PC-9 (cell line): Measurements from ENCODE around the gene FES. TPM values are rescaled to one million over a fixed set of nuclear protein-coding genes. Genes with fewer than 3 reads are reported as not detected.

Experiments used
- Bru-seq: library from RNA; stranded (reverse); fragments of 400-500 nt; gene quantifications from one replicate; lab custom pipeline; 2021; lab: Mats Ljungman, UMichigan
- BruChase-seq, 2 experiments: library from RNA; stranded (reverse); fragments of 400-500 nt; gene quantifications; one replicate each; lab custom pipeline; 2021; lab: Mats Ljungman, UMichigan
- BruUV-seq: library from RNA; stranded (reverse); fragments of 400-500 nt; replicated peaks from 2 replicates; lab custom pipeline; 2021; lab: Mats Ljungman, UMichigan
- CTCF ChIA-PET: fragments of 300-600 bp; sonication (Branson Sonifier 250); formaldehyde crosslinking; loops from one replicate; lab custom pipeline; 2022; ENCODE audit warnings: antibody characterized with exemption; lab: Charles Lee
- POLR2A ChIA-PET: fragments of 300-600 bp; sonication (Branson Sonifier 250); formaldehyde crosslinking; loops from one replicate; lab custom pipeline; 2022; ENCODE audit warnings: antibody characterized with exemption; ENCODE audit not compliant: unreplicated experiment; lab: Charles Lee
- DNase-seq, 2 experiments: peaks; one replicate each; pipeline versions ENCODE4 v3.0.0 to v3.0.0-alpha.2; 2015 to 2022; ENCODE audit warnings: mixed read lengths in 1 of 2
- H2AFZ ChIP-seq: fragments of 200-600 bp; sonication (generic); 2 replicates; pipeline ENCODE4 v1.8.1; 2017; ENCODE audit warnings: antibody characterized with exemption
- H3F3A ChIP-seq: fragments of 200-600 bp; sonication (generic); 2 replicates; pipeline ENCODE4 v1.8.1; 2017; ENCODE audit warnings: antibody characterized with exemption, mild to moderate bottlenecking, low read depth; ENCODE audit not compliant: insufficient read depth
- H3K27ac ChIP-seq: fragments of 200-600 bp; sonication (generic); 2 replicates; pipeline ENCODE4 v1.6.1; 2016; ENCODE audit warnings: mixed run types
- H3K27me3 ChIP-seq: fragments of 200-600 bp; sonication (generic); 2 replicates; pipeline ENCODE4 v1.6.1; 2016; ENCODE audit warnings: low read depth, mixed run types; ENCODE audit not compliant: insufficient read depth
- H3K36me3 ChIP-seq: fragments of 200-600 bp; sonication (generic); 2 replicates; pipeline ENCODE4 v1.6.1; 2016; ENCODE audit warnings: low read depth, mixed run types
- H3K4me1 ChIP-seq: fragments of 200-600 bp; sonication (generic); replicated peaks from 2 replicates; pipeline ENCODE4 v1.6.1; 2016; ENCODE audit warnings: mixed run types; ENCODE audit not compliant: insufficient read depth
- H3K4me2 ChIP-seq: fragments of 200-600 bp; sonication (generic); 2 replicates; pipeline ENCODE4 v1.6.1; 2017; ENCODE audit warnings: mixed run types
- H3K4me3 ChIP-seq: fragments of 200-600 bp; sonication (generic); 2 replicates; pipeline ENCODE4 v1.6.1; 2016; ENCODE audit warnings: mixed run types
- H3K79me2 ChIP-seq: fragments of 200-600 bp; sonication (generic); 2 replicates; pipeline ENCODE4 v1.6.1; 2017; ENCODE audit warnings: low read depth, mixed run types
- H3K9me2 ChIP-seq: fragments of 200-600 bp; sonication (generic); 2 replicates; pipeline ENCODE4 v1.8.1; 2017; ENCODE audit warnings: mild to moderate bottlenecking; ENCODE audit not compliant: insufficient read depth
- H3K9me3 ChIP-seq: fragments of 200-600 bp; sonication (generic); 2 replicates; pipeline ENCODE4 v1.8.1; 2016; ENCODE audit warnings: low read depth; ENCODE audit not compliant: insufficient read depth
- H4K20me1 ChIP-seq: fragments of 200-600 bp; sonication (generic); 2 replicates; pipeline ENCODE4 v1.8.1; 2017; ENCODE audit not compliant: insufficient read depth
- CTCF ChIP-seq: fragments of 200-600 bp; sonication (generic); conservative IDR thresholded peaks from 2 replicates; pipeline ENCODE4 v1.6.1; 2017; ENCODE audit warnings: mixed run types, antibody characterized with exemption, mild to moderate bottlenecking, moderate library complexity
- EZH2 ChIP-seq: fragments of 200-600 bp; sonication (generic); IDR thresholded peaks from 2 replicates; pipeline ENCODE4 v1.8.0; 2017; ENCODE audit warnings: antibody characterized with exemption, low read depth
- intact Hi-C: fragments of 100-400 bp; cut with micrococcal nuclease; formaldehyde crosslinking; loops from one replicate; pipeline ENCODE4 v1.10.0; 2022; ENCODE audit not compliant: unreplicated experiment
- long read RNA-seq: library from polyadenylated mRNA; stranded (forward); transcript quantifications from one replicate; pipeline ENCODE4 v2.0.0, GENCODE V29; 2022
- total RNA-seq: library from RNA; stranded (reverse); gene quantifications from 2 replicates; pipeline ENCODE4 v1.2.3, GENCODE V29; 2021

FES gene
- 2.1 and 3.8 TPM in 2 replicates for total RNA-seq
- Bru-seq, nascent RNA = percentile 25 among the genes with signal in this experiment
- percentile 27 among the genes with signal in this experiment for BruChase-seq, experiment 1, labeled RNA remaining after a 2-hour chase
- percentile 30 among the genes with signal in this experiment for BruChase-seq, experiment 2, labeled RNA remaining after a 6-hour chase
- long read RNA-seq, partial matches to known transcripts = 2 of 2 reads
- long read RNA-seq, other reads (novel, unspliced or antisense) = 0 of 2 reads

GRCh38 chr15:90883976-90884718 is at the start of gene FES:
Gene FES (plus strand): TSS chr15:90884504. CDS start chr15:90885046, 542 bp downstream.
- Histone ChIP-seq H3K9me2 (no peaks in the 10 kb centered on the region), H4K20me1 (peaks cover 4% of the 10 kb centered on the region; the same call in 1 of the 2 replicates), H3F3A (peaks cover 7% of the 10 kb centered on the region; the same call in 1 of the 2 replicates), H3K4me3 (no peak within 1 kb of the TSS), H3K27me3 (no peaks in the 10 kb centered on the region), H3K9me3 (no peaks in the 10 kb centered on the region), H3K36me3 (no peaks in the 10 kb centered on the region), H3K4me1 (no peaks in the 10 kb centered on the region), H3K27ac (no peak within 1 kb of the TSS), H2AFZ (no peak within 1 kb of the TSS), H3K4me2 (no peak within 1 kb of the TSS), H3K79me2 (no peaks in the 10 kb centered on the region)
- ChIA-PET CTCF (no interaction called here), POLR2A (no interaction called here)
- no peak for DNase-seq
- TF ChIP-seq CTCF (no peak), EZH2 (no peak)
- intact Hi-C loops = no loop called here
- BruUV-seq = no TSS peak

- Histone ChIP-seq H3K4me2 (no peak overlapping the region), H3K4me1 (no peaks in the 10 kb centered on the region), H3K36me3 (no peaks in the 10 kb centered on the region), H3K27ac (no peak overlapping the region), H3K27me3 (no peaks in the 10 kb centered on the region), H3K79me2 (no peaks in the 10 kb centered on the region), H4K20me1 (no peaks in the 10 kb centered on the region), H3F3A (no peaks in the 10 kb centered on the region), H3K4me3 (no peak overlapping the region), H3K9me3 (no peaks in the 10 kb centered on the region), H3K9me2 (no peaks in the 10 kb centered on the region), H2AFZ (no peak overlapping the region)
- TF ChIP-seq CTCF (no peak), EZH2 (no peak)
- intact Hi-C loops = no loop called here
- ChIA-PET POLR2A (no interaction called here), CTCF (no interaction called here)
- no TSS peak for BruUV-seq
- no peak for DNase-seq
Measured at GRCh38 chr15:90834626-90835025, 49.7 kb upstream of the FES start.

GRCh38 chr15:90836296-90836871 is 47.9 kb upstream of the FES start:
- CTCF ChIA-PET = no interaction called here
- H4K20me1 ChIP-seq = no peaks in the 10 kb centered on the region
- no peaks in the 10 kb centered on the region for H3K36me3 ChIP-seq
- H3K4me2 ChIP-seq = no peak overlapping the region
- no peaks in the 10 kb centered on the region for H3F3A ChIP-seq
- H3K9me2 ChIP-seq = no peaks in the 10 kb centered on the region
- no TSS peak for BruUV-seq
- TF ChIP-seq CTCF (no peak), EZH2 (no peak)
- no peak overlapping the region for H2AFZ ChIP-seq
- no peaks in the 10 kb centered on the region for H3K4me1 ChIP-seq
- intact Hi-C loops = no loop called here
- H3K79me2 ChIP-seq = no peaks in the 10 kb centered on the region
- POLR2A ChIA-PET = no interaction called here
- no peak overlapping the region for H3K27ac ChIP-seq
- no peak for DNase-seq
- no peaks in the 10 kb centered on the region for H3K9me3 ChIP-seq
- no peak overlapping the region for H3K4me3 ChIP-seq
- H3K27me3 ChIP-seq = no peaks in the 10 kb centered on the region
